NAMALWA (cell line): ENCODE data around the gene HNRNPL.

Source experiments
- DNase-seq: peaks from one replicate; pipeline ENCODE4 v3.0.0-alpha.2; 2015; ENCODE audit warnings: low spot score

The HNRNPL gene

GRCh38 chr19:38845374-38846024, 4.3 kb downstream of the HNRNPL start:
- no peak for DNase-seq

DNA sequence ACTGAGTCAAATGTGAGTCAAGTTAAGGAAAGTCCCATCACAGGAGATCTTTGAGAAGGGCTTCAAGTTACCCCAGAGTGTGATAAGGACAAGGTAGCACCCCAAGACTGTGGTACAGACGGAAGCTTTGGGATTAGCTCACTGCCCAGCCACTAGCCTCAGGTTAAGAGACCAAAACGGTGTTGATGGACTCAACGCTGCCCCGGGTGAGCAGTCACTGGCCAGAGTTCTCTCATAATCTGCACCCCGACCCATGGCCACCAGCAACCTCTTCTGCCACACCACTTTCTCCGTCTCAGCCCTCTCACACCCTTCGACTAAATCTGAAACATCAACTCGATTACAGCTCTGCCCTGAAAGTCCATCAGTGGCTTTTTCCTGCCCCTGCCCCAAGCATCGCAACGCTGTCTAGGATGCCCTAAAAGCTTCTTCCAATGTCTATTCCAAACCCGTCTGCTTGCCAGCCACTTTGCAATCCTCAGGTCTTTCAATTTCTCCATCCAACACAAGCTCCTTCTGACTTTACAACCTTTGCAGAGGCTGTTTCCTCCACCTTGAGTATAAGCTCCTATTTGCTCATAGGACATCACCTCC, 5.6 kb downstream of the HNRNPL start:
- DNase-seq = no peak

GRCh38 chr19:38843175-38843758, 6.5 kb downstream of the HNRNPL start:
- no peak for DNase-seq

DNA sequence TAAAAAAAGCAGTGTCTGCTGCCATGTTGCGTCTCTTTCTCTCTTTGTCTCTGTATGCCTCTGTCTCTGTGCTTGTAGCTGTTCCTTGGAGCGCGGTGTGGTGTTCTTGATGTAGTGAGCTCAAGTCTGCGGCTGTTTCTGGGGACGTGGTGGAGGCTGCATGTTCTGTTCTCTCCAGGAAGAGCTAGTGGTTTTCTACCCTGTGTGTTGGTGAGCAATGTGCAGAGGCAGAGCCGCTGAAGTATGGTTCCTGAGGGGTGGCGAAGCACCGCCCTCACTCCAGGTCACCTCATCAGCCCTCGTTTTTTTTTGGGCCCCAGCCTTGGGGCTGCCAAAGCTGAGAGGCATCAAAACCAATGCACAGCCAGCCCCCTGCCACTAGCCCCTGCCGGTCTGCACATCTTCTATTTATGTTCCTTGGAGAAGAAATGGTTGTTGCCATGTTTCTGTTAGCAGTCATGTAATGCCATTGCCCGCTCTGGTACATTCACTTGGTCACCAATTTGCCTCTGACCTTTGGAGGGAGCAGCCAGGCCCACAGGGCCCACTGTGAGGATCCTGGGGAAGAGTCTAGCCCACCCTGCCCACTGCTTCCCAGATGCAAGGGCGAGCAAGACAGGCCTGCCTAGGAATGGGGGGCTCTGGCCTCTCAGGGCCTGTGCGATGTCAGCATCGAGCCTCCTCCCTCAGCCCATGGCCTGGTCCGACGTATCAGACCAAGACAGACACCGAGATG, 7.2 kb downstream of the HNRNPL start:
- DNase-seq = no peak

DNA sequence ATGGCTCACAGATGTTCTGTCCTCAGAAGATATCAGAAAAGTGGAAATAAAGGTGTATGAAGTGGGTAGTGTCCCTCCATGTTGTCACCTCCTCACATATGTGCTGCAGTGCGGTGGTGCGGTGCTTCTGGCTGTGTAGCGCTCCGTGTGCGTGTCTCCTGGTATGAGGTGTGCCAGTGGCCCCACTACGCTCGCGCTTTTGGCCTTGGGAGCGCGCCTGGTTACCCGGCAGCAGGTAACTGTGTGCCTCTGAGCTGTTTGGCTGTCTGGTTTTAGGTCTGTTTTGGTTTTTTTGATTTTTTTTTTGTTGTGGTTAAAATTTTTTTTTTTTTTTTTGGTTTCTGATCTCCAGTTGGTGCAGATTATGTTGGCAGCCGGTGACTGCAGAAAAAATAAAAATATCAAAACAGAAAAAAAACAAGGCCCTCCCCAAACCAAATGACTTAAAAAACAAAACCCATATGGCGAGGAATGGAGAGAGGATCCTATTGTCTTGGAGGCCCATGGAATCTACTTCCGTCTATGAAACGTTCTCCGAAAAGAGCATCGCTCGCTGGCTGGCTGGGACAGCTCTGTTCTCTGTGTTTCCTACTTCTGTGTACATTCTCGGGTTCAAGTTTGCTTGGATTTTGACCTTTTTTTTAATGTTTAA, 7.9 kb downstream of the HNRNPL start:
- DNase-seq = no peak

- no peak for DNase-seq
Measured at GRCh38 chr19:38841180-38841766, 8.5 kb downstream of the HNRNPL start.

DNA sequence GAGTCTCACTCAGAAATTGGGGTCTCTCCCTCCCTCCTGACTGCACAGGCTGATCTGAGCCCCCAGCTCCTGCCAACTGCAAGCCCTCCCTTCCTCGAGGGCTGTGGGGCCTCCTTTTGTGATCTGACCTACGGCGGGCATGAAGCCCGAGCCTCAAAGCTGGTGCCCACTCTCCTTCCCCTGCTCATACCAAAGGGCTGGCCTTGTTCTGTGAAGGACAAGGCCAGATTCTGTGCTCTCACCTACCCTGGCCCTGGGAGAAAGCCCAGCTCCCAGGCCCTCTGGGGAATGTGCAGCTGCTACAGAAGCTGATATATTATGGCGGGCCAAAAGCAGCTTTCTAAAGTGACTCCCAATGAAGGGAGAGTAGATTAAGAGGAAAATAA, 9.2 kb downstream of the HNRNPL start:
- DNase-seq = no peak

GRCh38 chr19:38839816-38840582, 9.8 kb downstream of the HNRNPL start:
- no peak for DNase-seq

- DNase-seq = no peak
Measured at GRCh38 chr19:38838986-38839761, 10.6 kb downstream of the HNRNPL start.

DNA sequence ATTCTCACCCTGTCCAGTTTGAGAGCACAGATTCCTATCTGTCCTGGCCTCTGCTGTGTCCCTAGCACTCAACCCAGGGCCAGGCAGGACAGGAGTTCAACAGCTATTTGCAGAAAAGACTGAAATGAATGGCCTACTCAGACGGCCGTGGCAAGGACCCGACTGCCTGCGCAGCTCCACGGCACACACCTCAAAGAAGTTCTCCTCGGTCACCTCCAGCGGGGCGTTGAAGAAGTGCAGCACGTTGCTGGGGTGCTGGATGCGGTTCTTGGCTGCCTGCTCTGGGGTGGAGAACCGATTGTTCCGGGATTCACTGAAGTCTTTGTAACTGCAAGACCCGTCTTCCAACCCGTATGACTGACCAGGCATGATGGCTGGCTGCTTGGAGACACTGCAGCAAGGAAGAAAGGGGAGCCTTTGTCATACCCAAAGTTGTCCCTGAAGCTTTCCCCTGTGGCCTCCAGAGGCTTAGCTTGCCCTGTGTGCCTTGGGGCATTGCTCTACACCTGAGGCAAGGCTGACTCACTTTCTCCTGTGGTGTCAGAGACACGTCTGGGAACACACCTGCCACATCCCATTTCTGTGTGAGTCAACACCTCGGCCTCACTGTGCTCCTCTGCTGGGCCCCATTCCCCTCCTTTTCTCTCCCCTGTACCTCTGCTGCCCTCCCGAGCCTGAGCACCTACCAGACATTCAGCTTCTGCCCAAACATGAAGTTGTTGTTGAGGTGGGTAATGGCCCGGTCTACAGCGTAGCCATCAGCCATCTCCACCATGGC, 11.4 kb downstream of the HNRNPL start:
- no peak for DNase-seq

DNA sequence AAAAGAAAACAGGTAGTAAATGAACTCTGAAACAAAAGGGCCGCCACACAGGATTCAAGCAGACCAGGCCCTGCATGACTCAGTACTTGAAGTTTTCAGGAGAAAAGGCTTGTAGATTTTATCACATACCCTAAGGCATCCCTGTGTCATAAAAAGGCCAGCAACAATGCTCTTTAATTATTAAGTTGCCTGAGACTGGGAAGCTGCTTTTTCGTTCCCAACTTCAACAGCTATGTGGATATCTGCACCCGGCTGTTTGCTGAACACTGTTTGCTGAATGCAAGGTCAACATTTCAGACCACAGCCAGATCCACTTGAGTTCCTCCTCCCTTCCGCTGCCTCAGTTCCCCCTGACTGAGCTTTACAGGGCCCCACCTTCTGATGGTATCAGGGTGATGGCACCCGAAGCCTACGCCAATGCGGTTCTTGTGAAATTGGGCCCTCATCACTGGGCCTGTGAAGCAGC, 12.1 kb downstream of the HNRNPL start:
- no peak for DNase-seq

- no peak for DNase-seq
Measured at GRCh38 chr19:38836983-38837626, 12.7 kb downstream of the HNRNPL start.

GRCh38 chr19:38836159-38836982, 13.4 kb downstream of the HNRNPL start:
- DNase-seq = peak; percentile 11

GRCh38 chr19:38834590-38834989, 15.2 kb downstream of the HNRNPL start:
- DNase-seq = no peak

DNA sequence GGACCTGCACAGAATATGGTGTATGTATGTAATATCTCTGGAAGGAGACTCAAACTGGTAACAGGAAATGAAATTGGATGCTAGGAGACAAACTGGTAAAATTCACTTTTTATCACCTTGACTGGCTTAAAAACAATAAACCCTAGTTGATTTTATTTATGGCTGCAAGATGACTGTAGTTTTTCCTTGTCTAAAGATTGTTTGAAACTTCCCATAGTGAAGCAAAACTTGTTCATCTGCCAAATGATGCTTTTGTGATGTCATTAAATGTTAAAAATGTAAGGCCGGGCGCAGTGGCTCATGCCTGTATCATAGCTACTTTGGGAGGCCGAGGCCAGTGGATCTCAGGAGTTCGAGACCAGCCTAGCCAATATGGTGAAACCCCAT, 15.7 kb downstream of the HNRNPL start:
- no peak for DNase-seq

- DNase-seq = no peak
Measured at GRCh38 chr19:38833092-38833425, 16.7 kb downstream of the HNRNPL start.

GRCh38 chr19:38831142-38831605, 18.6 kb downstream of the HNRNPL start:
- peak; percentile 45 for DNase-seq

- DNase-seq = no peak
Measured at GRCh38 chr19:38830039-38830733, 19.6 kb downstream of the HNRNPL start.
